Measurements from ENCODE around the gene TRAPPC6A. TPM values are rescaled to one million over a fixed set of nuclear protein-coding genes. Genes with fewer than 3 reads are reported as not detected.

Gene TRAPPC6A
- total and polyA plus RNA-seq, 9 of the 15 experiments (the other 6 are each of a cell fraction or from before 2014, with no cell fraction given) = 0.82 to 23.6 (median 11.6) TPM

GRCh38 chr19:45178262-45179071, 430 bp upstream of the TRAPPC6A start, which contains the start of gene BLOC1S3 (continued):
- 0 out of 2 replicates have a peak, but pooled peaks have one; percentile 54 for TF ChIP-seq CEBPZ (IDR thresholded peaks at IDR 0.05; ENCODE audit: borderline replicate concordance, low read depth, low read length)
- TF ChIP-seq CTBP1 (IDR thresholded peaks at IDR 0.05; ENCODE audit: borderline replicate concordance) = peak; percentile 82; the same call in 1 of the 2 replicates
- TF ChIP-seq TCF15 (CRISPR knock-in tag; IDR thresholded peaks at IDR 0.05) = no peak
- peak; percentile 100 for TF ChIP-seq MNT (conservative IDR thresholded peaks at IDR 0.05)
- TF ChIP-seq ZNF274 (IDR thresholded peaks at IDR 0.05; ENCODE audit: borderline replicate concordance, low read depth, low read length) = no peak
- peak; percentile 68 for TF ChIP-seq FOXM1 (IDR thresholded peaks at IDR 0.05; ENCODE audit: low read depth)
- TF ChIP-seq FOXM1 (CRISPR knock-in tag; IDR thresholded peaks at IDR 0.05; ENCODE audit: low read depth) = no peak
- no peak for TF ChIP-seq ZFP91 (CRISPR knock-in tag; IDR thresholded peaks at IDR 0.05)
- TF ChIP-seq HMGN3 (IDR thresholded peaks at IDR 0.05; ENCODE audit: borderline replicate concordance, extremely low read depth, insufficient read length, low read depth, low read length) = no peak
- TF ChIP-seq ZBTB17 (CRISPR knock-in tag; IDR thresholded peaks at IDR 0.05) = 0 out of 2 replicates have a peak, but pooled peaks have one; percentile 14
- no peak for TF ChIP-seq SLC30A9 (CRISPR knock-in tag; IDR thresholded peaks at IDR 0.05)
- TF ChIP-seq U2AF2 (optimal IDR thresholded peaks at IDR 0.05; ENCODE audit: low read depth, low read length) = no peak
- TF ChIP-seq NFYB (IDR thresholded peaks at IDR 0.05; ENCODE audit: extremely low read depth, insufficient read length) = peak; percentile 78
- peak; percentile 85 for TF ChIP-seq USF2 (CRISPR knock-in tag; IDR thresholded peaks at IDR 0.05)
- TF ChIP-seq DACH1 (IDR thresholded peaks at IDR 0.05; ENCODE audit: partially characterized antibody) = peak; percentile 89
- TF ChIP-seq ATF1 (CRISPR knock-in tag; IDR thresholded peaks at IDR 0.05) = peak; percentile 57
- TF ChIP-seq ATF1 (tag; IDR thresholded peaks at IDR 0.05) = peak; percentile 98
- TF ChIP-seq TEAD1 (CRISPR knock-in tag; IDR thresholded peaks at IDR 0.05) = peak in 1 of 2 experiments; percentile 84; a peak in 2 of 4 replicates
- no peak for TF ChIP-seq SRSF7 (optimal IDR thresholded peaks at IDR 0.05; ENCODE audit: low read depth, low read length)
- peak; percentile 91 for TF ChIP-seq CREM (IDR thresholded peaks at IDR 0.05; ENCODE audit: low read depth)

Measured in K562 (cell line).